Ishikawa (cell line): ENCODE data around the gene MOB3B.

ENCODE experiments used
- CEBPB ChIP-seq: IDR thresholded peaks from 2 replicates; pipeline ENCODE4 v1.6.1; 2012
- CREB1 ChIP-seq: IDR thresholded peaks from 2 replicates; pipeline ENCODE4 v1.6.1; 2012; ENCODE audit warnings: low read depth
- EGR1 ChIP-seq: IDR thresholded peaks from 2 replicates; pipeline ENCODE4 v1.6.1; 2012
- EP300 ChIP-seq: IDR thresholded peaks from 2 replicates; pipeline ENCODE4 v1.6.1; 2012; ENCODE audit warnings: borderline replicate concordance
- FOXM1 ChIP-seq: IDR thresholded peaks from 2 replicates; pipeline ENCODE4 v1.6.1; 2012; ENCODE audit warnings: low read depth, borderline replicate concordance
- MAX ChIP-seq: IDR thresholded peaks from 2 replicates; pipeline ENCODE4 v1.6.1; 2012
- NFIC ChIP-seq: IDR thresholded peaks from 2 replicates; pipeline ENCODE4 v1.6.1; 2012
- RAD21 ChIP-seq: IDR thresholded peaks from 2 replicates; pipeline ENCODE4 v1.6.1; 2012; ENCODE audit warnings: low read depth
- TAF1 ChIP-seq: IDR thresholded peaks from 2 replicates; pipeline ENCODE4 v1.6.1; 2012; ENCODE audit warnings: low read depth, mild to moderate bottlenecking
- TCF12 ChIP-seq: IDR thresholded peaks from 2 replicates; pipeline ENCODE4 v1.6.1; 2012; ENCODE audit warnings: low read depth
- TEAD4 ChIP-seq: IDR thresholded peaks from 2 replicates; pipeline ENCODE4 v1.6.1; 2012
- YY1 ChIP-seq: IDR thresholded peaks from 2 replicates; pipeline ENCODE4 v1.6.1; 2012; ENCODE audit warnings: low read depth
- ZBTB7A ChIP-seq: IDR thresholded peaks from 2 replicates; pipeline ENCODE4 v1.6.1; 2012; ENCODE audit warnings: low read depth
- TF ChIP-seq, protein P1 (sequence below): IDR thresholded peaks from 2 replicates; pipeline ENCODE4 v1.6.1; 2012
- TF ChIP-seq, protein P2 (sequence below): IDR thresholded peaks from 2 replicates; pipeline ENCODE4 v1.6.1; 2012; ENCODE audit warnings: low read depth, mild to moderate bottlenecking

Gene MOB3B

DNA sequence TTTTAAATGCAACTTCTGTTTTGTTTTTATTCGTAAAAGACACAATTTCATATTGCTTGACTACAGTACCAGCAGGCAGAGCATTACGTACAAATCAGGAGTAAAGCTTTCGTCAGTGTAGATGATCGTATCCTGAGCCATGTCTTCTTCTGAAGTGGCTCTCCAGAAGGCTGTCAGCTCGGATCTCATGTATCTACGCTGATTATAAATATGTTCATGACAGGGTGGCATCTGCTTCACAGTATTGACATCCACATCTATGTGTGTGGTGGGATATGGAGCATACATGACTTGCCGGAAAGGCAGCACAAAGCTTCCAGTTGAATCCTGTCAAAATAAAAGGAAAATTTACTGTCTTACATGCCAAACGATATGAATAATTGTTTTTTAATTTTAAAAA lies 26.9 kb upstream of the MOB3B start:
- no peak for TF ChIP-seq CEBPB
- no peak for TF ChIP-seq TEAD4
- TF ChIP-seq EP300 = no peak
- TF ChIP-seq, protein P1, sequence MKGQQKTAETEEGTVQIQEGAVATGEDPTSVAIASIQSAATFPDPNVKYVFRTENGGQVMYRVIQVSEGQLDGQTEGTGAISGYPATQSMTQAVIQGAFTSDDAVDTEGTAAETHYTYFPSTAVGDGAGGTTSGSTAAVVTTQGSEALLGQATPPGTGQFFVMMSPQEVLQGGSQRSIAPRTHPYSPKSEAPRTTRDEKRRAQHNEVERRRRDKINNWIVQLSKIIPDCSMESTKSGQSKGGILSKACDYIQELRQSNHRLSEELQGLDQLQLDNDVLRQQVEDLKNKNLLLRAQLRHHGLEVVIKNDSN = no peak
- no peak for TF ChIP-seq EGR1

DNA sequence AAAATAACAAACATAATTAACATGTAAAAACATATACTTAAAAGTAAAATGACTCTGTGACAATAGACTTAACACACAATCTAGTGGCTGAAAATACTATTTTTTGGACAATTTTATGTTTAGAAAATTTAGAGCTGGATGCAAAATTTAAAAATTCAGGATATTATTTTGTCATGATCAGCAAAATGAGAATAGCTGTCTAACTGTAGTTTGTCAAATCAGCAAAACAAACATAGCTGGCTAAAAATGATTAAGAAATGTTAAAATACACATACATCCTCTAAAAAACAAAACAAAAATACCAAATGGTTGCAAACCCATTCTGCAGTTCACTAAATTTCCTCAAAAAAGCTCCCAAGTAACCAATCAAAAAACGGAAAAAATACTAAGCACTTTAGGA lies 25.1 kb upstream of the MOB3B start:
- no peak for TF ChIP-seq CREB1
- no peak for TF ChIP-seq TEAD4
- no peak for TF ChIP-seq YY1
- TF ChIP-seq, protein P2, sequence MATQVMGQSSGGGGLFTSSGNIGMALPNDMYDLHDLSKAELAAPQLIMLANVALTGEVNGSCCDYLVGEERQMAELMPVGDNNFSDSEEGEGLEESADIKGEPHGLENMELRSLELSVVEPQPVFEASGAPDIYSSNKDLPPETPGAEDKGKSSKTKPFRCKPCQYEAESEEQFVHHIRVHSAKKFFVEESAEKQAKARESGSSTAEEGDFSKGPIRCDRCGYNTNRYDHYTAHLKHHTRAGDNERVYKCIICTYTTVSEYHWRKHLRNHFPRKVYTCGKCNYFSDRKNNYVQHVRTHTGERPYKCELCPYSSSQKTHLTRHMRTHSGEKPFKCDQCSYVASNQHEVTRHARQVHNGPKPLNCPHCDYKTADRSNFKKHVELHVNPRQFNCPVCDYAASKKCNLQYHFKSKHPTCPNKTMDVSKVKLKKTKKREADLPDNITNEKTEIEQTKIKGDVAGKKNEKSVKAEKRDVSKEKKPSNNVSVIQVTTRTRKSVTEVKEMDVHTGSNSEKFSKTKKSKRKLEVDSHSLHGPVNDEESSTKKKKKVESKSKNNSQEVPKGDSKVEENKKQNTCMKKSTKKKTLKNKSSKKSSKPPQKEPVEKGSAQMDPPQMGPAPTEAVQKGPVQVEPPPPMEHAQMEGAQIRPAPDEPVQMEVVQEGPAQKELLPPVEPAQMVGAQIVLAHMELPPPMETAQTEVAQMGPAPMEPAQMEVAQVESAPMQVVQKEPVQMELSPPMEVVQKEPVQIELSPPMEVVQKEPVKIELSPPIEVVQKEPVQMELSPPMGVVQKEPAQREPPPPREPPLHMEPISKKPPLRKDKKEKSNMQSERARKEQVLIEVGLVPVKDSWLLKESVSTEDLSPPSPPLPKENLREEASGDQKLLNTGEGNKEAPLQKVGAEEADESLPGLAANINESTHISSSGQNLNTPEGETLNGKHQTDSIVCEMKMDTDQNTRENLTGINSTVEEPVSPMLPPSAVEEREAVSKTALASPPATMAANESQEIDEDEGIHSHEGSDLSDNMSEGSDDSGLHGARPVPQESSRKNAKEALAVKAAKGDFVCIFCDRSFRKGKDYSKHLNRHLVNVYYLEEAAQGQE = no peak
- no peak for TF ChIP-seq EGR1
- no peak for TF ChIP-seq FOXM1
- TF ChIP-seq NFIC = no peak
- TF ChIP-seq EP300 = no peak
- no peak for TF ChIP-seq CEBPB
- no peak for TF ChIP-seq TAF1
- no peak for TF ChIP-seq TCF12
- TF ChIP-seq MAX = no peak
- TF ChIP-seq ZBTB7A = no peak
- TF ChIP-seq, protein P1 = no peak
- TF ChIP-seq RAD21 = no peak

DNA sequence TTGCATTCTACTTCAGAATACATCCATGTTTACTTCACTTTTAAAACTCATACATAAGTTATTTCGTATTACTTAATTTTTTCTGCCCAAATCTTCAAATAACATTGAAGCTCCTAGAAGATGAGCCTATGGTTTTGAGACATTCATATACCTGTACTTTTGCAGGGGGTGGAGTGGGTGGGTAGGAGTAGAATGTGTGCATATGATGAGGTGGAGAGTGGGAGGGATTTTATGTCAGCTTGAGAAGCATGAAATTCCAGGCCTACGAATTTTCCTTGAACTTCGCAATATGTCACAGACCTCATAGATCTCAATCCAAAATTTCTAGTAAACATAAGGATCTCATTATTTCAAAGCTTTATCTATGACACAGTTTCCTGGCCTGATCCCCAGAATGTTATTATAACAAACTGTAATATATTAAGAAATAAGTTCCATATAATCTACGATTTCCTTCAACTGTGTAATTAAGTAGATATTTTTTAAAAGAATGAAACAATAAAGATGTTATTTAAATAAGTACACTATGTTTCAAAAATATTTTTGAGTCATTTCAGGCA lies 19.7 kb upstream of the MOB3B start:
- TF ChIP-seq EP300 = no peak
- TF ChIP-seq ZBTB7A = no peak
- TF ChIP-seq, protein P2 = no peak
- no peak for TF ChIP-seq TCF12
- TF ChIP-seq, protein P1 = no peak
- TF ChIP-seq EGR1 = no peak
- TF ChIP-seq NFIC = no peak
- no peak for TF ChIP-seq CEBPB
- no peak for TF ChIP-seq RAD21
- no peak for TF ChIP-seq FOXM1
- no peak for TF ChIP-seq YY1
- no peak for TF ChIP-seq CREB1
- TF ChIP-seq TEAD4 = no peak
- no peak for TF ChIP-seq MAX
- no peak for TF ChIP-seq TAF1

- TF ChIP-seq RAD21 (peak; percentile 78), TCF12 (no peak)
Observed at GRCh38 chr9:27548055-27548741, 18.6 kb upstream of the MOB3B start.

DNA sequence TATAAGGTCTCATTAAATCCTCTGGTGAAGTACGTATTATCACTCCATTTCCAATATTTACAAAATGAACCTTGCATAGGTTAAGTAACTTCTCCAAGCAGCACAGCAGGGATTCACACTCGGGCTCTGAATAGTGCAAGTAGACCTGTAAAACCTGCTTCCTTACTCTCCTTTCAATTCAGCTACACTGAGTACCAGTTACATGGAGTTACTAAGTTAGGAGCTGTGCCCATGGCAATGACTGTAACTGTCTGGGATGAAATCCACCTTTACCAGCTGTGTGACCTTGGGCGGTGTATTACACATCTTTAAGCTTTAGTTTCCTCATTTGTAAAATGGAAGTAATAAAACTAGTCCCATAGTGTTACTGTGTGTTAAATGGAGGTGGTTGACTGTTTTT lies 15.9 kb upstream of the MOB3B start:
- TF ChIP-seq RAD21 (no peak), TEAD4 (no peak), CEBPB (no peak), MAX (no peak), TAF1 (no peak), NFIC (no peak), FOXM1 (no peak), CREB1 (no peak), EGR1 (no peak), ZBTB7A (no peak), EP300 (no peak), TCF12 (no peak), YY1 (no peak)
- TF ChIP-seq, protein P1 = no peak
- TF ChIP-seq, protein P2 = no peak
